ENCODE data around the gene ARMH4. TPM values are rescaled to one million over a fixed set of nuclear protein-coding genes. Genes with fewer than 3 reads are reported as not detected.

The ARMH4 gene
- total RNA-seq, 1 donor from 2014 or later: 18.2 TPM

GRCh38 chr14:57962325-57963035 is 189.5 kb downstream of the ARMH4 start:
- peak; percentile 61 for DNase-seq

- no peak for DNase-seq
Measured at GRCh38 chr14:57961786-57962060, 190.3 kb downstream of the ARMH4 start.

- no peak for DNase-seq
Measured at GRCh38 chr14:57960946-57961785, 190.8 kb downstream of the ARMH4 start.

- no peak for DNase-seq
Measured at GRCh38 chr14:57957441-57957840, 194.6 kb downstream of the ARMH4 start.

Small RNA genes within 50 kb of the gene (small RNA-seq; reads per million reads assigned to genes)
- not detected for gene RN7SL598P (ENCODE audit: low replicate concordance)

Other genes with a start within 250 kb of the ARMH4 start
- gene ACTR10, start 47.9 kb upstream of the ARMH4 start, total RNA-seq: 79.3 TPM
- gene PSMA3, start 92.6 kb upstream of the ARMH4 start, total RNA-seq: 59.8 TPM
- gene ARID4A, start 146.3 kb upstream of the ARMH4 start, total RNA-seq: 24.6 TPM
- gene TOMM20L, start 243.7 kb upstream of the ARMH4 start, total RNA-seq: not detected

Measured in tongue (tissue), 3 donors.